Measurements from ENCODE around the gene SLCO3A1. TPM values are rescaled to one million over a fixed set of nuclear protein-coding genes. Genes with fewer than 3 reads are reported as not detected.

Gene SLCO3A1
- total RNA-seq, 2 experiments from 2014 or later, result 8.5 to 40.0 TPM

DNA sequence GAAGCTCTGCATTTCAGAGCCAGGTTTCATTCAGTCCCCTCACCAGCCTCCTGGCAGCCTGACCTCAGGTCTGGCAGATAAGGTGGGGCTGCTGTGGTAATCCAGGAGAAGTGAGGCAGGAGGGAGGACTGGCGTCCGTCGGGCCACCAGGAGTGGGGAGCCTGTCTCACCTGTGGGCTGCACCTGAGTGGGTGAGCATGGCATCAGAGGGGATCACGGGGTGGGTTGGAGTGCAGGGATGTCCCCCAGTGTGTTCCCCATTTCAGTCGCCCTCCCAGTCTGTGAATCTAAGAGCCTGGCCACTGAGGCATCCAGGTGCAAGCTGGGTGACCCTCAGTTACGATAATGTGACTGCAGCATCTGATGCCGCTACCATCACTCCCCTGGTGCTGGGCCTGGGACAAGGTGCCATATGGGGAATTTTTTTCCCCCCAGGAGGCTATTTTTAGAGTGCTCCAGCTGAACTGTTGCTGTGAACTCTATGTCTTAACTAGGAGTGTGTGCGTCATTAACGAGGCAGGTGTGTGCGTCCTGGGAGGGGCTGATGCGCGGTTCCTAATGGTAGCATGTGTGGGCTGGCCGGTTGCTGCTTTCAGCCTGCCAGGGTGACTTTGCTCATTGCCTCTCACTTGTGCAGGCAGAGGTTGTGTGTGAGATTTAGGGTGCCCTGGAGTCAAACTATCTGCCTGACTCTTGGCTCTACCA, 165.2 kb downstream of the SLCO3A1 start:
- Histone ChIP-seq H3K9me3 (ENCODE audit: low read length) (no peaks in the 10 kb centered on the region), H3K9me2 (ENCODE audit: insufficient read depth, low read length) (no peaks in the 10 kb centered on the region), H3K4me2 (ENCODE audit: low read length) (no peak overlapping the region), H3K27ac (ENCODE audit: low read depth, low read length, poor library complexity, severe bottlenecking) (no peak overlapping the region), H4K20me1 (ENCODE audit: insufficient read depth, low read length) (0 out of 2 replicates have a peak, but pooled peaks cover 11% of the 10 kb centered on the region), H3K79me2 (ENCODE audit: insufficient read depth, low read depth, low read length) (peaks cover 5% of the 10 kb centered on the region; the same call in 1 of the 2 replicates), H2AFZ (ENCODE audit: low read length) (no peak overlapping the region), H3K4me3 (ENCODE audit: low read depth, low read length, poor library complexity, severe bottlenecking) (no peak overlapping the region), H3K4me1 (ENCODE audit: insufficient read depth, low read length, poor library complexity, severe bottlenecking) (peaks cover 20% of the 10 kb centered on the region), H3K36me3 (ENCODE audit: insufficient read depth, low read length) (no peaks in the 10 kb centered on the region)
- CTCF ChIA-PET (ENCODE audit: unreplicated experiment), result no interaction called here
- TF ChIP-seq EZH2phosphoT487 (IDR thresholded peaks at IDR 0.05; ENCODE audit: borderline replicate concordance, low read depth, low read length), result no peak
- TF ChIP-seq, protein P1, sequence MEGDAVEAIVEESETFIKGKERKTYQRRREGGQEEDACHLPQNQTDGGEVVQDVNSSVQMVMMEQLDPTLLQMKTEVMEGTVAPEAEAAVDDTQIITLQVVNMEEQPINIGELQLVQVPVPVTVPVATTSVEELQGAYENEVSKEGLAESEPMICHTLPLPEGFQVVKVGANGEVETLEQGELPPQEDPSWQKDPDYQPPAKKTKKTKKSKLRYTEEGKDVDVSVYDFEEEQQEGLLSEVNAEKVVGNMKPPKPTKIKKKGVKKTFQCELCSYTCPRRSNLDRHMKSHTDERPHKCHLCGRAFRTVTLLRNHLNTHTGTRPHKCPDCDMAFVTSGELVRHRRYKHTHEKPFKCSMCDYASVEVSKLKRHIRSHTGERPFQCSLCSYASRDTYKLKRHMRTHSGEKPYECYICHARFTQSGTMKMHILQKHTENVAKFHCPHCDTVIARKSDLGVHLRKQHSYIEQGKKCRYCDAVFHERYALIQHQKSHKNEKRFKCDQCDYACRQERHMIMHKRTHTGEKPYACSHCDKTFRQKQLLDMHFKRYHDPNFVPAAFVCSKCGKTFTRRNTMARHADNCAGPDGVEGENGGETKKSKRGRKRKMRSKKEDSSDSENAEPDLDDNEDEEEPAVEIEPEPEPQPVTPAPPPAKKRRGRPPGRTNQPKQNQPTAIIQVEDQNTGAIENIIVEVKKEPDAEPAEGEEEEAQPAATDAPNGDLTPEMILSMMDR (conservative IDR thresholded peaks at IDR 0.05; ENCODE audit: low read length), result no peak
- intact Hi-C loops (cut with micrococcal nuclease; ENCODE audit: unreplicated experiment), result no loop called here
- BruUV-seq (replicated peaks), result no TSS peak
- POLR2A ChIA-PET, result interaction anchor here (1.1 to 1.3 kb wide), 2 partner anchors 9 kb away, joined by 4 read pairs; no protein-coding TSS in a partner anchor
- DNase-seq (ENCODE audit: low spot score), result no peak

DNA sequence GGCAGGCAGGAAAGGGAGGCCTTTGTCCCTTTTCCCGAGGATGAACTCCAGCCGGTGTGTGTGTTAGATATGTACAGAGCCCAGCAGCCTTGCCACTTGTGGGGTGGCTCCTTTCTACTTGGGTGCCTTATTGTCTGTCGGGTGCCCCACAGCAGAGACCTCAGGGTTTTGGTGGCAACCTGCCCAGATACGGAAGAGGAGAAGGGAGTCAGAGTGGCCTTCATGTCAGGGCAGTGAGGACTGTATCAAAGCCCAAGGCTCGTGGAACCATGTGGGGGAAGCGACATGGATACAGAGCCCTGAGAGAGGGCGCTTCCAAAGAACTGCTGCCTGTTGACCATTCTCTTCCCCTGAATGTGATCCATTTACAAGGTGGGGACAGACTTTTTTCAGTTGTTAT, 166.2 kb downstream of the SLCO3A1 start:
- Histone ChIP-seq H3K9me2 (ENCODE audit: insufficient read depth, low read length) (no peaks in the 10 kb centered on the region), H3K36me3 (ENCODE audit: insufficient read depth, low read length) (no peaks in the 10 kb centered on the region), H3K4me2 (ENCODE audit: low read length) (no peak overlapping the region), H2AFZ (ENCODE audit: low read length) (no peak overlapping the region), H3K9me3 (ENCODE audit: low read length) (no peaks in the 10 kb centered on the region), H3K4me3 (ENCODE audit: low read depth, low read length, poor library complexity, severe bottlenecking) (no peak overlapping the region), H3K79me2 (ENCODE audit: insufficient read depth, low read depth, low read length) (no peaks in the 10 kb centered on the region; the same call in 1 of the 2 replicates), H3K27ac (ENCODE audit: low read depth, low read length, poor library complexity, severe bottlenecking) (no peak overlapping the region), H3K4me1 (ENCODE audit: insufficient read depth, low read length, poor library complexity, severe bottlenecking) (peaks cover 9% of the 10 kb centered on the region), H4K20me1 (ENCODE audit: insufficient read depth, low read length) (0 out of 2 replicates have a peak, but pooled peaks cover 3% of the 10 kb centered on the region)
- ChIA-PET CTCF (ENCODE audit: unreplicated experiment) (no interaction called here), POLR2A (interaction anchor here (1.1 to 1.3 kb wide), 2 partner anchors 8 to 10 kb away, joined by 4 read pairs; no protein-coding TSS in a partner anchor)
- intact Hi-C loops (cut with micrococcal nuclease; ENCODE audit: unreplicated experiment), result no loop called here
- TF ChIP-seq EZH2phosphoT487 (IDR thresholded peaks at IDR 0.05; ENCODE audit: borderline replicate concordance, low read depth, low read length), result no peak
- TF ChIP-seq, protein P1 (conservative IDR thresholded peaks at IDR 0.05; ENCODE audit: low read length), result no peak
- BruUV-seq (replicated peaks), result no TSS peak
- no peak for DNase-seq (ENCODE audit: low spot score)

- Histone ChIP-seq H3K79me2 (ENCODE audit: insufficient read depth, low read depth, low read length) (no peaks in the 10 kb centered on the region; the same call in 1 of the 2 replicates), H3K4me1 (ENCODE audit: insufficient read depth, low read length, poor library complexity, severe bottlenecking) (peaks cover 6% of the 10 kb centered on the region), H3K9me3 (ENCODE audit: low read length) (no peaks in the 10 kb centered on the region), H3K4me3 (ENCODE audit: low read depth, low read length, poor library complexity, severe bottlenecking) (no peak overlapping the region), H3K9me2 (ENCODE audit: insufficient read depth, low read length) (no peaks in the 10 kb centered on the region), H3K36me3 (ENCODE audit: insufficient read depth, low read length) (no peaks in the 10 kb centered on the region), H2AFZ (ENCODE audit: low read length) (no peak overlapping the region), H3K27ac (ENCODE audit: low read depth, low read length, poor library complexity, severe bottlenecking) (no peak overlapping the region), H4K20me1 (ENCODE audit: insufficient read depth, low read length) (no peaks in the 10 kb centered on the region), H3K4me2 (ENCODE audit: low read length) (no peak overlapping the region)
- no TSS peak for BruUV-seq (replicated peaks)
- CTCF ChIA-PET (ENCODE audit: unreplicated experiment), result no interaction called here
- no peak for TF ChIP-seq EZH2phosphoT487 (IDR thresholded peaks at IDR 0.05; ENCODE audit: borderline replicate concordance, low read depth, low read length)
- TF ChIP-seq, protein P1 (conservative IDR thresholded peaks at IDR 0.05; ENCODE audit: low read length), result no peak
- POLR2A ChIA-PET, result no interaction called here
- intact Hi-C loops (cut with micrococcal nuclease; ENCODE audit: unreplicated experiment), result no loop called here
- no peak for DNase-seq (ENCODE audit: low spot score)
Measured at GRCh38 chr15:92020207-92020606, 166.7 kb downstream of the SLCO3A1 start.
